Measurements from ENCODE around the gene PGAM2.

- TF ChIP-seq CTCF (IDR thresholded peaks at IDR 0.05) (no peak), POLR2A (IDR thresholded peaks at IDR 0.05) (no peak)
Observed at GRCh38 chr7:44107961-44108767, 42.8 kb upstream of the PGAM2 start.
